K562 (cell line): Measurements from ENCODE around the gene CNNM2. TPM values are rescaled to one million over a fixed set of nuclear protein-coding genes. Genes with fewer than 3 reads are reported as not detected.

Experiments
- ATAC-seq: fragments of 200-7000 bp; cut with Tn5 transposase; 3 replicates; pipeline ENCODE4 v1.9.1; 2020; ENCODE audit warnings: moderate library complexity
- BruUV-seq: library from RNA; stranded (reverse); fragments of 400-500 nt; replicated peaks from 2 replicates; lab custom pipeline; 2021; lab: Mats Ljungman, UMichigan
- CTCF ChIA-PET: fragments of 300-600 bp; formaldehyde crosslinking; extraction: SDS; loops from one replicate; lab custom pipeline; 2021; ENCODE audit warnings: low intra/inter-chr PET ratio; lab: Yijun Ruan, JAX
- POLR2A ChIA-PET: fragments of 300-600, 350-650 bp; sonication (Branson Sonifier 250); formaldehyde crosslinking; extraction: SDS; loops from one replicate; lab custom pipeline; 2021; ENCODE audit warnings: antibody characterized with exemption, inconsistent platforms; lab: Yijun Ruan, JAX
- DNase-seq, 4 experiments: peaks; one replicate each; pipeline versions ENCODE4 v3.0.0 to v3.0.0-alpha.2; 2011 to 2018; ENCODE audit warnings: low spot score in 3 of 4, mixed read lengths in 3 of 4; ENCODE audit errors: extremely low read depth in 1 of 4
- FAIRE-seq: peaks from 2 replicates; lab custom pipeline; 2011; peaks lifted over from hg19 to GRCh38; lab: Jason Lieb, UNC
- H2AFZ ChIP-seq: 2 replicates; pipeline ENCODE4 v1.6.0; 2011; ENCODE audit warnings: low read depth, low read length, control low read depth, inconsistent platforms
- H3K27ac ChIP-seq: fragments of 200-600 bp; 3 replicates; pipeline ENCODE4 v1.8.0; 2011; ENCODE audit warnings: low read depth, mild to moderate bottlenecking, control low read depth, inconsistent platforms, low read length, moderate library complexity, mixed read lengths; ENCODE audit errors: extremely low read depth
- H3K27me3 ChIP-seq, 2 experiments: fragments of 300-600 bp in 1 of 2; 2 replicates in 1 of 2; 3 replicates in 1 of 2; pipeline versions ENCODE4 v1.6.0 to v1.8.0; 2011; ENCODE audit warnings: inconsistent platforms in 2 of 2, low read length in 2 of 2, mild to moderate bottlenecking in 1 of 2, mixed read lengths in 1 of 2, moderate library complexity in 1 of 2; ENCODE audit not compliant: control insufficient read depth in 2 of 2, insufficient read depth in 2 of 2
- H3K36me3 ChIP-seq: fragments of 300-600 bp; 3 replicates; pipeline ENCODE4 v1.8.0; 2011; ENCODE audit warnings: mild to moderate bottlenecking, low read length, inconsistent platforms; ENCODE audit not compliant: control insufficient read depth, insufficient read depth
- H3K4me1 ChIP-seq, 2 experiments: fragments of 200-600 bp in 1 of 2; replicated peaks in 1 of 2; 2 replicates in 1 of 2; 3 replicates in 1 of 2; pipeline versions ENCODE4 v1.5.1 to v1.8.0; 2011; ENCODE audit warnings: inconsistent platforms in 2 of 2, low read length in 2 of 2, mild to moderate bottlenecking in 1 of 2, mixed read lengths in 1 of 2, moderate library complexity in 1 of 2; ENCODE audit not compliant: control insufficient read depth in 2 of 2, insufficient read depth in 2 of 2
- H3K4me2 ChIP-seq: 2 replicates; pipeline ENCODE4 v1.6.1; 2011; ENCODE audit warnings: low read length, control low read depth, inconsistent platforms, mixed read lengths; ENCODE audit not compliant: insufficient read depth
- H3K4me3 ChIP-seq: fragments of 200-600 bp; sonication (generic), shearing (Covaris generic); 2 replicates; pipeline ENCODE4 v1.5.1; 2016; ENCODE audit warnings: control low read depth, inconsistent platforms
- H3K79me2 ChIP-seq: fragments of 200-600 bp; 3 replicates; pipeline ENCODE4 v1.8.0; 2011; ENCODE audit warnings: low read length, inconsistent platforms; ENCODE audit not compliant: control insufficient read depth, insufficient read depth
- H3K9ac ChIP-seq, 2 experiments: 2 replicates each; pipeline versions ENCODE4 v1.6.0 to v1.6.1; 2011; ENCODE audit warnings: low read depth in 2 of 2, low read length in 2 of 2, control low read depth in 1 of 2, inconsistent platforms in 1 of 2, mild to moderate bottlenecking in 1 of 2, mixed read lengths in 1 of 2; ENCODE audit not compliant: insufficient read depth in 1 of 2
- H3K9me1 ChIP-seq: one replicate; pipeline ENCODE4 v1.6.0; 2011; ENCODE audit warnings: inconsistent platforms, mild to moderate bottlenecking, low read length, moderate library complexity; ENCODE audit not compliant: control insufficient read depth, insufficient read depth
- H3K9me3 ChIP-seq: replicated peaks from 2 replicates; pipeline ENCODE4 v1.5.1; 2011; ENCODE audit warnings: low read depth, low read length, inconsistent platforms; ENCODE audit not compliant: control insufficient read depth, insufficient read depth
- H4K20me1 ChIP-seq: replicated peaks from 2 replicates; pipeline ENCODE4 v1.6.1; 2011; ENCODE audit warnings: low read length, inconsistent platforms, mixed read lengths; ENCODE audit not compliant: control insufficient read depth, insufficient read depth
- CBFA2T2 ChIP-seq: fragments of 450-650 bp; conservative IDR thresholded peaks from 2 replicates; pipeline ENCODE4 v1.6.1; 2017; ENCODE audit warnings: mild to moderate bottlenecking
- HMG20B ChIP-seq: fragments of 250-450 bp; sonication (Bioruptor Pico); IDR thresholded peaks from 2 replicates; pipeline ENCODE4 v1.5.0; 2021; ENCODE audit warnings: mild to moderate bottlenecking
- RBM17 ChIP-seq: fragments of 200-400 bp; formaldehyde crosslinking; IDR thresholded peaks from 2 replicates; pipeline ENCODE4 v1.6.1; 2017; ENCODE audit warnings: low read depth, mild to moderate bottlenecking, low read length, borderline replicate concordance
- TEAD2 ChIP-seq: fragments of 450-650 bp; IDR thresholded peaks from 2 replicates; pipeline ENCODE4 v1.6.1; 2016; ENCODE audit warnings: missing genetic modification characterization, control low read depth, missing compliant biosample characterization
- THRAP3 ChIP-seq: fragments of 450-650 bp; IDR thresholded peaks from 2 replicates; pipeline ENCODE4 v1.6.1; 2016; ENCODE audit warnings: mild to moderate bottlenecking, inconsistent platforms, borderline replicate concordance
- ZNF583 ChIP-seq: fragments of 250-450 bp; sonication (Bioruptor Pico); IDR thresholded peaks from 2 replicates; pipeline ENCODE4 v1.4.0; 2020
- in situ Hi-C: fragments of 300-500 bp; cut with MboI; formaldehyde crosslinking; loops from 4 replicates; pipeline ENCODE4 v1.15.0; 2018; ENCODE audit warnings: inconsistent platforms, mixed read lengths
- intact Hi-C: fragments of 100-400 bp; cut with micrococcal nuclease; formaldehyde crosslinking; loops from 2 replicates; pipeline ENCODE4 v1.14.2; 2022
- polyA plus RNA-seq, 8 experiments: library from polyadenylated mRNA; depleted of rRNA in 4 of 8; stranded (reverse) in 5 of 8; unstranded in 3 of 8; fragments of >200 nt; fragmentation: Nextera tagmentation in 2 of 8; fragmentation: Illumina TruSeq in 1 of 8; extraction: Ambion mirVana in 2 of 8; extraction: Trizol in 1 of 8; gene quantifications; 2 replicates each; pipeline versions ENCODE4 v1.2.1 to v1.2.3, GENCODE V29; 2011 to 2014; ENCODE audit warnings: inconsistent platforms in 1 of 8, missing spikeins in 1 of 8
- total RNA-seq, 7 experiments: library from RNA; depleted of rRNA in 6 of 7; stranded (reverse); fragments of >200 nt in 6 of 7; fragmentation: Illumina TruSeq in 2 of 7; extraction: Trizol in 2 of 7; gene quantifications; 2 replicates each; pipeline versions ENCODE4 v1.2.1 to v1.2.3, GENCODE V29; 2011 to 2021; ENCODE audit warnings: low replicate concordance in 1 of 7
- TF ChIP-seq, protein P1 (sequence below): fragments of 250-450 bp; sonication (Bioruptor Pico); IDR thresholded peaks from 2 replicates; pipeline ENCODE4 v1.9.0; 2021; ENCODE audit warnings: mild to moderate bottlenecking, inconsistent platforms
- TF ChIP-seq, protein P2 (sequence below): fragments of 450-650 bp; IDR thresholded peaks from 2 replicates; pipeline ENCODE4 v1.6.1; 2017; ENCODE audit warnings: antibody characterized with exemption

CNNM2 gene
- total and polyA plus RNA-seq, 9 of the 15 experiments (the other 6 are each of a cell fraction or from before 2014, with no cell fraction given), result 0.21 to 5.0 (median 1.3) TPM

DNA sequence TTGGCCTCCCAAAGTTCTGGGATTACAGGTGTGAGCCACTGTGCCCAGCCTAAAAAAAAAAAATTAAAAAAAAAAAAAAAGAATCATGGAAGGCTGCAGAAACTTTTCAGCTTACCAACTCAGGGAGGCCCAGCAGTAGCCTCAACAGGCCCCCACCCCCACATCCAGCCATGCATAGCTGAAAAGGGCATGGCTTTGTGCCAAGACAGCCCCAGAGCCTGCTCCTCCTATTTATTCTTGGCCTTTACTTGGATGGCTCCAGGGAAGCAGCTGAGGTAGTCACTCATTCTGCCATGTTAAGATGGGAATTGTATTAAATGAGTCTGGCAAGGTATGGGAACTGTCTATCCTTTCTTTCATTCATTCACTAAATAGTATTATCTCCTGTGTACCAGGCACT lies 13.7 kb upstream of the CNNM2 start:
- H3K9me1 ChIP-seq, result no peaks in the 10 kb centered on the region
- intact Hi-C loops, result loop anchor here (5.0 kb wide), 1 partner anchor 162 kb away; the partner anchor contains the start of gene WBP1L
- POLR2A ChIA-PET, result no interaction called here
- no peaks in the 10 kb centered on the region for H4K20me1 ChIP-seq
- H3K79me2 ChIP-seq, result no peaks in the 10 kb centered on the region
- H3K4me3 ChIP-seq, result no peak overlapping the region
- no peak overlapping the region for H3K27ac ChIP-seq
- ATAC-seq, result no peak
- H3K4me1 ChIP-seq, result no peaks in the 10 kb centered on the region
- no peak for DNase-seq
- in situ Hi-C loops, result loop anchor here (5.0 kb wide), 1 partner anchor 182 kb away; no protein-coding TSS in a partner anchor
- H2AFZ ChIP-seq, result no peak overlapping the region
- H3K4me2 ChIP-seq, result no peak overlapping the region
- no peak for FAIRE-seq
- H3K27me3 ChIP-seq, result no peaks in the 10 kb centered on the region
- H3K9me3 ChIP-seq, result no peaks in the 10 kb centered on the region
- no TSS peak for BruUV-seq
- TF ChIP-seq THRAP3 (no peak), RBM17 (no peak), ZNF583 (CRISPR knock-in tag) (no peak), TEAD2 (tag) (no peak), HMG20B (CRISPR knock-in tag) (no peak), CBFA2T2 (no peak)
- TF ChIP-seq, protein P1, sequence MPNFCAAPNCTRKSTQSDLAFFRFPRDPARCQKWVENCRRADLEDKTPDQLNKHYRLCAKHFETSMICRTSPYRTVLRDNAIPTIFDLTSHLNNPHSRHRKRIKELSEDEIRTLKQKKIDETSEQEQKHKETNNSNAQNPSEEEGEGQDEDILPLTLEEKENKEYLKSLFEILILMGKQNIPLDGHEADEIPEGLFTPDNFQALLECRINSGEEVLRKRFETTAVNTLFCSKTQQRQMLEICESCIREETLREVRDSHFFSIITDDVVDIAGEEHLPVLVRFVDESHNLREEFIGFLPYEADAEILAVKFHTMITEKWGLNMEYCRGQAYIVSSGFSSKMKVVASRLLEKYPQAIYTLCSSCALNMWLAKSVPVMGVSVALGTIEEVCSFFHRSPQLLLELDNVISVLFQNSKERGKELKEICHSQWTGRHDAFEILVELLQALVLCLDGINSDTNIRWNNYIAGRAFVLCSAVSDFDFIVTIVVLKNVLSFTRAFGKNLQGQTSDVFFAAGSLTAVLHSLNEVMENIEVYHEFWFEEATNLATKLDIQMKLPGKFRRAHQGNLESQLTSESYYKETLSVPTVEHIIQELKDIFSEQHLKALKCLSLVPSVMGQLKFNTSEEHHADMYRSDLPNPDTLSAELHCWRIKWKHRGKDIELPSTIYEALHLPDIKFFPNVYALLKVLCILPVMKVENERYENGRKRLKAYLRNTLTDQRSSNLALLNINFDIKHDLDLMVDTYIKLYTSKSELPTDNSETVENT, result no peak
- TF ChIP-seq, protein P2, sequence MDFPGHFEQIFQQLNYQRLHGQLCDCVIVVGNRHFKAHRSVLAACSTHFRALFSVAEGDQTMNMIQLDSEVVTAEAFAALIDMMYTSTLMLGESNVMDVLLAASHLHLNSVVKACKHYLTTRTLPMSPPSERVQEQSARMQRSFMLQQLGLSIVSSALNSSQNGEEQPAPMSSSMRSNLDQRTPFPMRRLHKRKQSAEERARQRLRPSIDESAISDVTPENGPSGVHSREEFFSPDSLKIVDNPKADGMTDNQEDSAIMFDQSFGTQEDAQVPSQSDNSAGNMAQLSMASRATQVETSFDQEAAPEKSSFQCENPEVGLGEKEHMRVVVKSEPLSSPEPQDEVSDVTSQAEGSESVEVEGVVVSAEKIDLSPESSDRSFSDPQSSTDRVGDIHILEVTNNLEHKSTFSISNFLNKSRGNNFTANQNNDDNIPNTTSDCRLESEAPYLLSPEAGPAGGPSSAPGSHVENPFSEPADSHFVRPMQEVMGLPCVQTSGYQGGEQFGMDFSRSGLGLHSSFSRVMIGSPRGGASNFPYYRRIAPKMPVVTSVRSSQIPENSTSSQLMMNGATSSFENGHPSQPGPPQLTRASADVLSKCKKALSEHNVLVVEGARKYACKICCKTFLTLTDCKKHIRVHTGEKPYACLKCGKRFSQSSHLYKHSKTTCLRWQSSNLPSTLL, result no peak
- CTCF ChIA-PET, result no interaction called here
- H3K9ac ChIP-seq, result no peak overlapping the region
- no peaks in the 10 kb centered on the region for H3K36me3 ChIP-seq
